Neuronal stem cell (in vitro differentiated cells): ENCODE measurements around the gene CNKSR2.

Experiments used
- DNase-seq: peaks from one replicate; pipeline ENCODE4 v3.0.0-alpha.2; 2013; ENCODE audit warnings: low spot score
- H2AFZ ChIP-seq: one replicate; pipeline ENCODE4 v1.6.1; 2013; ENCODE audit warnings: mild to moderate bottlenecking, low read length, inconsistent platforms
- H2AK5ac ChIP-seq: 2 replicates; pipeline ENCODE4 v1.6.1; 2013; ENCODE audit warnings: low read depth, mild to moderate bottlenecking, inconsistent platforms, low read length, moderate library complexity, mixed read lengths
- H2BK120ac ChIP-seq: 2 replicates; pipeline ENCODE4 v1.6.1; 2013; ENCODE audit warnings: low read depth, mild to moderate bottlenecking, inconsistent platforms, low read length, moderate library complexity, mixed read lengths
- H2BK12ac ChIP-seq: one replicate; pipeline ENCODE4 v1.6.1; 2013; ENCODE audit warnings: low read length, inconsistent platforms
- H2BK15ac ChIP-seq: 2 replicates; pipeline ENCODE4 v1.6.1; 2013; ENCODE audit warnings: mild to moderate bottlenecking, low read length, inconsistent platforms, mixed read lengths
- H2BK5ac ChIP-seq: one replicate; pipeline ENCODE4 v1.6.1; 2013; ENCODE audit warnings: inconsistent platforms, mild to moderate bottlenecking, low read length, moderate library complexity
- H3K14ac ChIP-seq: one replicate; pipeline ENCODE4 v1.6.1; 2013; ENCODE audit warnings: low read length, inconsistent platforms
- H3K18ac ChIP-seq: 2 replicates; pipeline ENCODE4 v1.6.1; 2013; ENCODE audit warnings: low read length, inconsistent platforms
- H3K23ac ChIP-seq: 2 replicates; pipeline ENCODE4 v1.6.1; 2013; ENCODE audit warnings: low read depth, mild to moderate bottlenecking, mixed read lengths, low read length, inconsistent platforms; ENCODE audit not compliant: poor library complexity
- H3K27ac ChIP-seq: replicated peaks from 3 replicates; pipeline ENCODE4 v1.5.1; 2013; ENCODE audit warnings: low read length, inconsistent platforms
- H3K27me3 ChIP-seq, 3 experiments: 2 replicates each; pipeline ENCODE4 v1.6.1; 2013; ENCODE audit warnings: low read length in 3 of 3, mild to moderate bottlenecking in 2 of 3, inconsistent platforms in 1 of 3, low read depth in 1 of 3, mixed read lengths in 1 of 3, moderate library complexity in 1 of 3; ENCODE audit not compliant: control insufficient read depth in 3 of 3, insufficient read depth in 3 of 3
- H3K36me3 ChIP-seq, 2 donors: replicated peaks in 1 of 2; 2 replicates each; pipeline ENCODE4 v1.6.1; 2013; ENCODE audit warnings: low read length in 2 of 2; ENCODE audit not compliant: control insufficient read depth in 2 of 2, insufficient read depth in 2 of 2
- H3K4ac ChIP-seq: 2 replicates; pipeline ENCODE4 v1.6.1; 2013; ENCODE audit warnings: inconsistent platforms, mild to moderate bottlenecking, low read length, moderate library complexity
- H3K4me1 ChIP-seq, 2 donors: 1 replicate in 1 of 2; 2 replicates in 1 of 2; pipeline ENCODE4 v1.6.1; 2013; ENCODE audit warnings: low read length in 2 of 2, low read depth in 1 of 2; ENCODE audit not compliant: control insufficient read depth in 2 of 2, insufficient read depth in 1 of 2
- H3K4me2 ChIP-seq: one replicate; pipeline ENCODE4 v1.6.1; 2013; ENCODE audit warnings: mild to moderate bottlenecking, low read length, inconsistent platforms; ENCODE audit not compliant: insufficient read depth, poor library complexity, severe bottlenecking
- H3K4me3 ChIP-seq, 2 donors: 2 replicates each; pipeline ENCODE4 v1.5.1; 2013; ENCODE audit warnings: low read length in 2 of 2, mild to moderate bottlenecking in 2 of 2, inconsistent platforms in 1 of 2, moderate library complexity in 1 of 2
- H3K79me1 ChIP-seq: one replicate; pipeline ENCODE4 v1.6.1; 2013; ENCODE audit warnings: low read depth, mild to moderate bottlenecking, inconsistent platforms, low read length, moderate library complexity
- H3K9ac ChIP-seq: one replicate; pipeline ENCODE4 v1.6.1; 2013; ENCODE audit warnings: mild to moderate bottlenecking, low read depth, low read length, inconsistent platforms; ENCODE audit not compliant: poor library complexity
- H3K9me3 ChIP-seq, 2 donors: replicated peaks in 1 of 2; 2 replicates each; pipeline versions ENCODE3 to v1.6.1; 2013; ENCODE audit warnings: low read length in 2 of 2, mild to moderate bottlenecking in 2 of 2, inconsistent platforms in 1 of 2, low read depth in 1 of 2, mixed read lengths in 1 of 2, moderate library complexity in 1 of 2; ENCODE audit not compliant: control insufficient read depth in 2 of 2, insufficient read depth in 1 of 2
- H4K8ac ChIP-seq: one replicate; pipeline ENCODE4 v1.6.1; 2013; ENCODE audit warnings: low read depth, mild to moderate bottlenecking, inconsistent platforms, low read length, moderate library complexity
- H4K91ac ChIP-seq: one replicate; pipeline ENCODE4 v1.6.1; 2013; ENCODE audit warnings: low read length, low read depth, mild to moderate bottlenecking, inconsistent platforms; ENCODE audit not compliant: poor library complexity
- WGBS, 2 donors: extraction: QIAGEN DNeasy Blood & Tissue Kit; methylation state at CpG; one replicate each; pipeline ENCODE4 v1.1.7; 2013; ENCODE audit warnings: missing lambda C conversion rate in 2 of 2, mixed read lengths in 1 of 2; ENCODE audit not compliant: insufficient read length in 2 of 2, insufficient replicate concordance in 1 of 2; ENCODE audit errors: extremely low coverage in 2 of 2; 5-methylcytosine and 5-hydroxymethylcytosine counted together

Gene CNKSR2

DNA sequence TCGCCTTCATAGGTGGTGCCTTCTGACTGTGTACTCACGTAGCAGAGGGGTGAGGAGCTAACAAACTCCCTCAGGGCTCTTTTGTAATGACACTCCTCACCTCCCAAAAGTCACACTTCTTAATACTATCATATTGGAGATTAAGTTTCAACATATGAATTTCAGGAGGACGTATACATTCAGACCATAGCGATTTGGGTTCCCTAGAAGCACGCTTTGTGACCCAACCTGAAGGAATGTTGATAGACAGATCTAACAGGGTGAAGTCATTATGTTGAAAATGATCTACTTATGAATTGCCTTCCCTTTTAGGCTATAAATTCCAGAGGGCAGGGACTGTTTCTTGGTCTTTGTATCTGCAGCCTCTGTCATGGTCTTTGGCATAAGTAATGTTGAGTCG is 287.1 kb downstream of the CNKSR2 start:
- Histone ChIP-seq H2BK12ac (no peak overlapping the region), H3K4me1 (no peaks in the 10 kb centered on the region), H3K18ac (no peak overlapping the region), H2BK15ac (no peak overlapping the region), H3K79me1 (no peaks in the 10 kb centered on the region), H4K91ac (no peak overlapping the region), H3K9ac (no peak overlapping the region), H3K9me3 (no peaks in the 10 kb centered on the region), H3K23ac (no peak overlapping the region), H2BK120ac (no peak overlapping the region), H3K27ac (no peak overlapping the region), H2BK5ac (no peak overlapping the region), H3K4me3 (no peak overlapping the region), H3K27me3 (no peaks in the 10 kb centered on the region), H2AFZ (no peak overlapping the region), H3K36me3 (no peaks in the 10 kb centered on the region), H4K8ac (no peak overlapping the region), H3K4me2 (no peak overlapping the region), H3K4ac (no peak overlapping the region), H2AK5ac (no peak overlapping the region), H3K14ac (no peak overlapping the region)
- DNase-seq, result no peak
- no CpG with 5 or more reads among the region's 6 CpGs for WGBS, 2 donors

DNA sequence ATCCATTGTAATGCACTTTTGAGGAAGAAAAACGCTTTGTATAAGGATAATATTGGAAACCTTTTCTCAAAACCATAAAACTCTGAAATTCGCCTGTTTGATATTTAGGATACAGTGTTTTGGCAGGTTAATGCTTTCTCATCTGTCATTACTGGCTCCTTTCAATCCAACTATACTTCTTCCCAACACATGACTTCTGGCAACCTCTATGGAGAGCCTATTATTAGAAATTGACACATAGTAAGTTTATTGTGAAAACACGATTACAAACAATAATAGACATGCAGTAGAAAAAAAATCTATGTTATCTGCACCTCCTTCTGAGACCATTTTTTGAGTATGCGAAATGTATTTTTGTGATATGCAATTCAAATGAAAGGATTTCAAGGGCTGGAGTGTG is 288.5 kb downstream of the CNKSR2 start:
- no peak overlapping the region for H2BK15ac ChIP-seq
- no peak overlapping the region for H3K14ac ChIP-seq
- DNase-seq, result no peak
- WGBS, 2 donors, result no CpG with 5 or more reads among the region's 4 CpGs
- H3K79me1 ChIP-seq, result no peaks in the 10 kb centered on the region
- no peak overlapping the region for H3K4me2 ChIP-seq
- H2BK12ac ChIP-seq, result no peak overlapping the region
- H3K18ac ChIP-seq, result no peak overlapping the region
- no peak overlapping the region for H2AK5ac ChIP-seq
- no peak overlapping the region for H3K4me3 ChIP-seq
- no peak overlapping the region for H3K9ac ChIP-seq
- no peak overlapping the region for H3K4ac ChIP-seq
- H3K4me1 ChIP-seq, result no peaks in the 10 kb centered on the region
- no peaks in the 10 kb centered on the region for H3K36me3 ChIP-seq
- H3K27ac ChIP-seq, result no peak overlapping the region
- H4K91ac ChIP-seq, result no peak overlapping the region
- no peak overlapping the region for H2BK120ac ChIP-seq
- H2AFZ ChIP-seq, result no peak overlapping the region
- no peaks in the 10 kb centered on the region for H3K9me3 ChIP-seq
- H3K23ac ChIP-seq, result no peak overlapping the region
- H3K27me3 ChIP-seq, result no peaks in the 10 kb centered on the region
- H4K8ac ChIP-seq, result no peak overlapping the region
- H2BK5ac ChIP-seq, result no peak overlapping the region

DNA sequence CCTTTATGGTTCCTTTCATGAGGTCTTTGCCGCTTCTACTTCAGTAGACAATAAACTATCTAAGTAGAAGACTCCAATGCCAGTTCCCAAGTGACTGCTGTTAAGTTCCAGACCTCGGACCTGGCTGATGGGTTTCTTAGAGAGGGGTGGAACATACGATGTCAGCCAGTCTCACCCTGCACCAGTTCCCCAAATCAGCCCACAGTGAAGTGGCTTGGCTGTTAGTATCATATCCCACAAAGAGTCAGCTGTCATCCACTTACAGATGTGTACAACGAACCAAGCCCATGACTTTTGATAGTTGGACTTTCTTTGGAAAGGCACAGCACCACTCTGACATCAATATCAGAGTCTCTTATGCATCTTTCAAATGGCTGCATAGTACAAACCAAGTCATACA is 292.0 kb downstream of the CNKSR2 start:
- no peak overlapping the region for H2AFZ ChIP-seq
- H3K4me3 ChIP-seq, result no peak overlapping the region
- no peaks in the 10 kb centered on the region for H3K36me3 ChIP-seq
- no peak overlapping the region for H2BK120ac ChIP-seq
- no peak overlapping the region for H3K23ac ChIP-seq
- no peak overlapping the region for H3K14ac ChIP-seq
- no peak overlapping the region for H2AK5ac ChIP-seq
- H3K4ac ChIP-seq, result no peak overlapping the region
- DNase-seq, result no peak
- no peak overlapping the region for H4K8ac ChIP-seq
- H3K4me1 ChIP-seq, result no peaks in the 10 kb centered on the region
- H2BK5ac ChIP-seq, result no peak overlapping the region
- no peak overlapping the region for H2BK12ac ChIP-seq
- H3K9ac ChIP-seq, result no peak overlapping the region
- no peak overlapping the region for H3K27ac ChIP-seq
- WGBS, 2 donors, result no CpG with 5 or more reads among the region's 4 CpGs
- no peak overlapping the region for H3K18ac ChIP-seq
- H3K4me2 ChIP-seq, result no peak overlapping the region
- H2BK15ac ChIP-seq, result no peak overlapping the region
- no peaks in the 10 kb centered on the region for H3K9me3 ChIP-seq
- no peaks in the 10 kb centered on the region for H3K79me1 ChIP-seq
- no peak overlapping the region for H4K91ac ChIP-seq
- no peaks in the 10 kb centered on the region for H3K27me3 ChIP-seq

DNA sequence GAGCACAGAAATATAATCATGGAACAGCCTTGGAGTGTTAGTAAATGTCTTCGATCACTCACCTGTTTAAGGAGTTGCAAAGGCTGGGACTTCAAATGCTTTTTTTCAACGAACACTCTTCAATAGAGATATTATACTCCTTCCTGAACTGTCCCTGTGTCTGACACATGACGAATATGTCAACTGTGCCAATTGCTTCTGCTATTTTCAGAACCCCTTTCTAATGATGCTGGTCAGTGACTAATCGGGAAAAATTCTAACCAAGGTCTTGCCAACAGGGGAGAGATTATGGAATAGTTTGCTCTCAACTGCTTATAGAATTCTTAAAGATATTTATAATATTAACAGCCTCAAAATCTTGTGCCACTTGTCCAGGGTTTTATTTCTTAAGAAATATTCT is 292.5 kb downstream of the CNKSR2 start:
- Histone ChIP-seq H3K9me3 (no peaks in the 10 kb centered on the region), H2AK5ac (no peak overlapping the region), H2BK5ac (no peak overlapping the region), H3K36me3 (no peaks in the 10 kb centered on the region), H3K9ac (no peak overlapping the region), H3K79me1 (no peaks in the 10 kb centered on the region), H3K4me2 (no peak overlapping the region), H3K4me1 (no peaks in the 10 kb centered on the region), H3K4me3 (no peak overlapping the region), H3K27me3 (no peaks in the 10 kb centered on the region), H3K18ac (no peak overlapping the region), H3K23ac (no peak overlapping the region), H2BK15ac (no peak overlapping the region), H2AFZ (no peak overlapping the region), H3K14ac (no peak overlapping the region), H2BK120ac (no peak overlapping the region), H3K4ac (no peak overlapping the region), H4K91ac (no peak overlapping the region), H3K27ac (no peak overlapping the region), H4K8ac (no peak overlapping the region), H2BK12ac (no peak overlapping the region)
- WGBS, 2 donors, result no CpG with 5 or more reads among the region's 4 CpGs
- DNase-seq, result no peak
